B cell (primary cell): Measurements from ENCODE around the gene ZNF45. TPM values are rescaled to one million over a fixed set of nuclear protein-coding genes. Genes with fewer than 3 reads are reported as not detected.

ENCODE experiments used
- ATAC-seq: fragments of 200-7000 bp; cut with Tn5 transposase; one replicate; pipeline ENCODE4 v1.10.0; 2021; ENCODE audit warnings: low read depth, mild to moderate bottlenecking, moderate number of reproducible peaks, moderate library complexity
- CTCF ChIA-PET: fragments of 350-600 bp; sonication (Branson Sonifier 250); formaldehyde crosslinking; loops from one replicate; lab custom pipeline; 2021; ENCODE audit warnings: antibody characterized with exemption, inconsistent platforms; lab: Charles Lee
- POLR2A ChIA-PET: fragments of 350-600 bp; sonication (Branson Sonifier 250); formaldehyde crosslinking; loops from one replicate; lab custom pipeline; 2021; ENCODE audit warnings: antibody characterized with exemption; lab: Charles Lee
- DNase-seq: peaks from one replicate; pipeline ENCODE4 v3.0.0; 2013
- H2AFZ ChIP-seq: 2 replicates; pipeline ENCODE4 v1.6.1; 2012; ENCODE audit warnings: mild to moderate bottlenecking, low read depth, low read length; ENCODE audit not compliant: insufficient read depth, poor library complexity, severe bottlenecking
- H3K27ac ChIP-seq, 2 donors: 1 replicate in 1 of 2; 2 replicates in 1 of 2; pipeline ENCODE4 v1.5.1; 2012 to 2013; ENCODE audit warnings: low read length in 2 of 2, mild to moderate bottlenecking in 2 of 2, moderate library complexity in 1 of 2
- H3K27me3 ChIP-seq, 4 experiments: fragments of 200-600 bp in 1 of 4; sonication (generic) in 1 of 4; replicated peaks in 1 of 4; 1 replicate in 2 of 4; 2 replicates in 2 of 4; pipeline versions ENCODE4 v1.6.1 to v1.7.0; 2013 to 2016; ENCODE audit warnings: low read length in 3 of 4, mild to moderate bottlenecking in 2 of 4, mixed read lengths in 1 of 4, moderate library complexity in 1 of 4; ENCODE audit not compliant: insufficient read depth in 4 of 4, control insufficient read depth in 3 of 4; ENCODE audit errors: control extremely low read depth in 1 of 4
- H3K36me3 ChIP-seq, 2 experiments: replicated peaks in 1 of 2; 1 replicate in 1 of 2; 2 replicates in 1 of 2; pipeline versions ENCODE4 v1.6.1 to v1.7.1; 2013; ENCODE audit warnings: low read length in 1 of 2; ENCODE audit not compliant: insufficient read depth in 2 of 2, control insufficient read depth in 1 of 2; ENCODE audit errors: control extremely low read depth in 1 of 2, extremely low read depth in 1 of 2
- H3K4me1 ChIP-seq, 2 donors: fragments of 200-600 bp in 1 of 2; sonication (generic) in 1 of 2; 1 replicate in 1 of 2; 2 replicates in 1 of 2; pipeline versions ENCODE4 v1.5.1 to v1.6.1; 2013 to 2017; ENCODE audit warnings: low read length in 2 of 2; ENCODE audit not compliant: control insufficient read depth in 2 of 2, insufficient read depth in 2 of 2
- H3K4me2 ChIP-seq: replicated peaks from 2 replicates; pipeline ENCODE3; 2012; ENCODE audit warnings: mild to moderate bottlenecking, low read depth, low read length; ENCODE audit not compliant: poor library complexity, severe bottlenecking
- H3K4me3 ChIP-seq, 5 experiments: fragments of 200-600 bp in 1 of 5; sonication (generic) in 1 of 5; 1 replicate in 3 of 5; 2 replicates in 2 of 5; pipeline versions ENCODE4 v1.5.1 to v1.7.0; 2011 to 2016; ENCODE audit warnings: low read length in 4 of 5, mild to moderate bottlenecking in 4 of 5, low read depth in 2 of 5, control low read depth in 1 of 5, moderate library complexity in 1 of 5; ENCODE audit not compliant: insufficient read depth in 1 of 5; ENCODE audit errors: control extremely low read depth in 1 of 5, extremely low read depth in 1 of 5
- H3K79me2 ChIP-seq: fragments of 200-600 bp; sonication (generic); one replicate; pipeline ENCODE4 v1.6.0; 2016; ENCODE audit warnings: low read length; ENCODE audit not compliant: control insufficient read depth, insufficient read depth
- H3K9ac ChIP-seq: fragments of 200-600 bp; sonication (generic); 2 replicates; pipeline ENCODE4 v1.6.1; 2017; ENCODE audit warnings: mild to moderate bottlenecking, low read length, moderate library complexity
- H3K9me3 ChIP-seq, 3 donors: one replicate each; pipeline versions ENCODE4 v1.6.1 to v1.7.1; 2013; ENCODE audit warnings: low read length in 2 of 3; ENCODE audit not compliant: control insufficient read depth in 2 of 3, insufficient read depth in 1 of 3; ENCODE audit errors: control extremely low read depth in 1 of 3
- H4K20me1 ChIP-seq: 2 replicates; pipeline ENCODE4 v1.6.0; 2012; ENCODE audit warnings: mild to moderate bottlenecking, low read length; ENCODE audit not compliant: insufficient read depth, control insufficient read depth, poor library complexity, severe bottlenecking
- H3K27ac Mint-ChIP-seq: one replicate; pipeline ENCODE4 v1.8.0; 2021; ENCODE audit warnings: mixed read lengths
- H3K27me3 Mint-ChIP-seq: one replicate; pipeline ENCODE4 v1.8.0; 2021; ENCODE audit warnings: mixed read lengths
- H3K4me1 Mint-ChIP-seq: one replicate; pipeline ENCODE4 v1.8.0; 2021; ENCODE audit warnings: mixed read lengths
- H3K4me3 Mint-ChIP-seq: one replicate; pipeline ENCODE4 v1.8.0; 2021; ENCODE audit warnings: mixed read lengths
- H3K9me3 Mint-ChIP-seq: one replicate; pipeline ENCODE4 v1.8.0; 2022; ENCODE audit warnings: mixed read lengths; ENCODE audit not compliant: insufficient read depth
- CTCF ChIP-seq: fragments of 200-600 bp; IDR thresholded peaks from one replicate; pipeline ENCODE4 v1.8.0; 2022; ENCODE audit warnings: antibody characterized with exemption, mild to moderate bottlenecking
- EZH2 ChIP-seq: IDR thresholded peaks from 2 replicates; pipeline ENCODE4 v1.6.1; 2012; ENCODE audit warnings: borderline replicate concordance, low read depth, mild to moderate bottlenecking, moderate library complexity, low read length; ENCODE audit not compliant: insufficient read depth, poor library complexity, severe bottlenecking
- WGBS: methylation state at CpG from one replicate; pipeline ENCODE4 v1.1.5; 2013; ENCODE audit warnings: missing lambda C conversion rate; ENCODE audit not compliant: insufficient coverage; 5-methylcytosine and 5-hydroxymethylcytosine counted together
- intact Hi-C: fragments of 100-400 bp; cut with micrococcal nuclease; formaldehyde crosslinking; loops from one replicate; pipeline ENCODE4 v1.10.0; 2022
- polyA plus RNA-seq: library from polyadenylated mRNA; depleted of rRNA; stranded (reverse); fragments of >200 nt; gene quantifications from 2 replicates; pipeline ENCODE4 v1.2.3, GENCODE V29; 2012
- total RNA-seq, 2 donors: library from RNA; stranded (reverse); fragments of 120-200 nt in 1 of 2; gene quantifications; 1 replicate in 1 of 2; 2 replicates in 1 of 2; pipeline versions ENCODE4 v1.2.3 to v1.2.4, GENCODE V29; 2013 to 2022

ZNF45 gene
- total and polyA plus RNA-seq, 2 donors (not counting 1 experiment from before 2014, with no cell fraction given), result 10.6 to 30.1 TPM

DNA sequence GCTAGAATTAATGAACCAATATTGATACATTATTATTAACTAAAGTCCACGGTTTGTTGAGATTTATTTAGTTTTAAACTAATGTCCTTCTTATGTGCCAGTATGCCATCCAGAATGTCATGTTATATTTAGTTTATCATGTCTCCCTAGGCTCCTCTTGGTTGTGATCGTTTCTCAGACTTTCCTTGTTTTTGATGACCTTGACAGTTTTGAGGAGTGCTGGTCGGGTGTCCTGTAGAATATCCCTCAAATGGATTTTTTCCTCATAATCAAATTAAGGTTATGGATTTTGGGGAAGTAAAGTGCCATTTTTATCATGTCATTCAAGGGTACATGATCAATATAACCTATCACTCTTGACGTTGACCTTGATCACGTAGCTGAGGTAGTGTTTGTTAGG, 6.1 kb upstream of the ZNF45 start:
- Histone ChIP-seq H3K4me2 (no peak overlapping the region), H3K4me3 (no peak overlapping the region), H3K27ac (no peak overlapping the region), H3K9me3 (peaks cover 5 to 7% (median 6%) of the 10 kb centered on the region in 3 donors), H3K4me1 (no peaks in the 10 kb centered on the region), H3K36me3 (no peaks in the 10 kb centered on the region), H3K27me3 (peaks cover 0 to 6% (median 2%) of the 10 kb centered on the region in 4 experiments), H3K79me2 (no peaks in the 10 kb centered on the region), H4K20me1 (no peaks in the 10 kb centered on the region), H3K9ac (no peak overlapping the region), H2AFZ (no peak overlapping the region)
- ATAC-seq (no peak), DNase-seq (no peak)
- peaks cover 2% of the 10 kb centered on the region for H3K4me1 Mint-ChIP-seq
- H3K27me3 Mint-ChIP-seq, result peaks cover 32% of the 10 kb centered on the region
- WGBS, result no CpG with 5 or more reads among the region's 5 CpGs
- intact Hi-C loops, result no loop called here
- TF ChIP-seq EZH2, result no peak
- no peak for TF ChIP-seq CTCF
- CTCF ChIA-PET, result interaction anchor here (1.2 kb wide), 1 partner anchor 10 kb away, joined by 3 read pairs; the partner anchor contains the start of gene ZNF221
- H3K9me3 Mint-ChIP-seq, result peaks cover 4% of the 10 kb centered on the region
- POLR2A ChIA-PET, result no interaction called here
- H3K4me3 Mint-ChIP-seq, result no peak overlapping the region
- no peak overlapping the region for H3K27ac Mint-ChIP-seq

DNA sequence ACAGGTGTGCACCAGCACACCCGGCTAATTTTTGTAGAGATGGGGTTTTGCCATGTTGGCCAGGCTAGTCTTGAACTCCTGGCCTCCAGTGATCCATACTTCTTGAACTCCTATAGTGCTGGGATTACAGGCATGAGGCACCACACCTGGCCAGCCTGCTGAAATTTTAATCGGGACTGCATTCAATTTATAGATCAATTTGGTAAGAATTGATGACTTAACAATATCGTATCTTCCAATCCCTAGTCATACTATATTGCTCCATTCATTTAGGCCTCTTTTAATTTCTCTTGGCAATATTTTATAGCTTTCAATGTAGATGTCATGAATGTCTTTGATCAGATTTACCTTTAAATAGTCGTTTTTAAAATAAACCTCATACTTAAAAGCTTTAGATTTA, 5.6 kb upstream of the ZNF45 start:
- POLR2A ChIA-PET, result no interaction called here
- H3K4me2 ChIP-seq, result no peak overlapping the region
- peaks cover 5 to 6% (median 6%) of the 10 kb centered on the region in 3 donors for H3K9me3 ChIP-seq
- peaks cover 0 to 4% (median 2%) of the 10 kb centered on the region in 4 experiments for H3K27me3 ChIP-seq
- H3K4me1 ChIP-seq, result peaks cover under 1 to 1% of the 10 kb centered on the region in 2 donors
- H3K79me2 ChIP-seq, result no peaks in the 10 kb centered on the region
- H3K4me3 ChIP-seq, result no peak overlapping the region
- H3K4me3 Mint-ChIP-seq, result no peak overlapping the region
- no peak overlapping the region for H2AFZ ChIP-seq
- WGBS, result 83% methylated on average over 1 of the region's 4 CpGs
- TF ChIP-seq EZH2 (no peak), CTCF (no peak)
- no peak overlapping the region for H3K27ac ChIP-seq
- no peak overlapping the region for H3K9ac ChIP-seq
- H4K20me1 ChIP-seq, result no peaks in the 10 kb centered on the region
- DNase-seq (no peak), ATAC-seq (no peak)
- no peaks in the 10 kb centered on the region for H3K9me3 Mint-ChIP-seq
- H3K27ac Mint-ChIP-seq, result no peak overlapping the region
- peaks cover 4% of the 10 kb centered on the region for H3K4me1 Mint-ChIP-seq
- no peaks in the 10 kb centered on the region for H3K36me3 ChIP-seq
- peaks cover 27% of the 10 kb centered on the region for H3K27me3 Mint-ChIP-seq
- CTCF ChIA-PET, result interaction anchor here (1.2 kb wide), 1 partner anchor 10 kb away, joined by 3 read pairs; the partner anchor contains the start of gene ZNF221
- intact Hi-C loops, result no loop called here
